Stimulated activated CD8-positive, alpha-beta memory T cell treated with anti-CD3 and anti-CD28 coated beads, Interleukin-15, amount 100 ng/mL, for 4 hours (primary cell): ENCODE data around the gene C4orf17.
"Not testable (repeated sequence)": the region's sequence is repeated elsewhere in the genome, so short reads cannot be mapped to it uniquely, and the experiment has no call there.

ENCODE experiments used
- DNase-seq, 2 donors: peaks; one replicate each; pipeline ENCODE4 v3.0.0-alpha.2; 2020; ENCODE audit warnings: low read depth in 2 of 2

C4orf17 gene

DNA sequence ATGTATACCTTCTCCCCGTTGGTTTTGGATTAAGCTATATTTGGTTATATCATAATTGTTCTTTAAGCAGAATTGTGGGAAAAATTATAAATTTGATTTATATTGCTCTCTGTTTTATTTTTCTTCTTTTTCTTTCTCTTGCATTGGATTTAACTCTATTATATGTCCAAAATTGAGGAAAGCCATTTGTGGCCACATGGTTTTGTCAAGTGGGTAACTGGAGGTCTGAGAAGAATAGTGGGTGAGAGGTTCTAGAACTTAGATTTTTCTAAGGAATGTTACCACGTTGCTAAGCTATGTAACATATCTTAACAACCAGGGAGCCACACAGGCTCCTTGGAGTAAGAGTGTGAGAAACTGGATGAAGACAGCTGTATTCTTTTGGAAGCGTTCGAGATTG is at the start of gene C4orf17:
TSS of gene C4orf17 (plus strand) at position 301 of the 400 bp plus-strand sequence. CDS start 2,061 bp downstream, outside the sequence.
- DNase-seq, result no peak

DNA sequence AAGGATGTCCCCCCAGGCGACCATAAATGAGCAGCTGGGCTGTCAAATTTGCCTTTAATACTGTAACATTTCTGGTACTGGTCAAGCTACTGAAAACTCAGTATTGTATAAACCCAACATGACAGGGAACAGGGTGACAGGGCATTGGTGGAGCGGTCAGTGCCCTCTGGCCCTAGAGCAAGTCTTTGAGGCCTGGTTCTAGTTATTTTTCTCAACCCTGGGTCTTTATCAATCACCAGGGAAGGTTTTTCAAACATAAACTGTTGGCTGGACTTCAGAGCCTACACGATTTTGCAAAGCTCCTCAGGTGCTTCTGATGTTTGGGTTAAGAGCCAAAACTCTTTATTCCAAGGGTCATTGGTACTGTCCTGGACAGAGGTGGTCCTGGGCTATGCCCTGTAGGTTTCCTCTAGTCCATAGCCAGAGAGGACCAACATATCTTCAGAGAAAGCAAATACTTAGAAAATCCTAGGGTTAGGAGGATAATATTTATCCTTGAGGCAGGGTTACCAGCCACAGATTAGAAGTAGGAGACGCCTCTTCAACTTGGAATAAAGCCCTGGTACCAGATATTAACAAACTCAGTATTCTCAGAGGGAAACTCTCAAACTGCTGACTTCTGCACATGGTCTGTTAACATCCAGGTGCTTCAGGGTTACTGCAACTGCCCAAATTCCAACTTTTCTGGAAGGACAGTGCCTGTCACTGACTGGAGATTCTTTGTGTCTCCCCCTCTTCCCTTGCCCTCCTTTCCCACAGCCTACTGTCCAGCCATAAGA is 49.0 kb upstream of the C4orf17 start:
- DNase-seq, result no peak

DNA sequence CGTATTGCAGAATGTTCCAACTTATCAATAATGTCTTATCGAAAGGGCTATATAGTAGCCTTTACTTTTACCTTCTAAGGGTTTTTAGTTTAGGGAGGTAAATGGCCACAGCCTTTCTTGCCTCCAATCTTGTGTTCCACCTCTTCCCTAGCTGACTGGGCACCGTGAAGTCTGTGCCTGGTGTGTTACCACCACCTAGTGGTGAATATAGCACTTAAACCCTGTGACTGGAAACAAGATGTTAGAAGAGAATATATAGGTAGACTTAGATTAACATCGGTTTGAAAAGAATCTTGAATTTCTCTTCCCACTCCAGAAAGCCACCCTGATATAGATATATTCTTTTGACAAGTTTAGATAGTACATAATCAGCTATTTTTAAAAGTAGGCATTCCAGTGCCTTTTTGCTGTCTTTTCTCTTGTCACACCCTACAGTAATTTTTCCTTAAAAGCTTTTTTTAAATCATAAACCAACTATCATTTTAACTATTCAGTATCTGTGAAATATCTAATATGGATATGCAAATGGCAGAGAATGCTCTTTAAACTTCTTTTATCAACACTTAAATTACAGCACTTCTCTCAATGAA is 47.9 kb upstream of the C4orf17 start:
- peak in 1 of 2 donors; percentile 10 for DNase-seq

DNA sequence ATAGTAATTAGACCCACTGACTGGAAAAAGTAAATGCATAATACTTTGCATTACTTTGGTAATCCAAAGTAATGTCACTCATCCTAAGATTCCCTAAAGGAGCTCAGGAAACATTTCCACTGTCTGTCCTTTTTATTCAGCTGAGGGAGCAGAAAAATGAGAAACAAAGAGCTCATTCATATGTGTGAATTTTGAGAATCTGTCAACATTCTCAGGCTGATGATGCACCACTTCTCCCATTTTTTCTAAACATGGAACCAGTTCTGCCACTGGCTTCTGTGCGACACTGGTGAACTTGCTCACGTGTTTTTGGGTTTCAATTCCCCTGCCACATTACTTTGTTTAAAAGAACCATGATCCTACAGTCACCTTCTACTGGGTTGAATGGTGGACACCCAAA is 47.3 kb upstream of the C4orf17 start:
- no peak for DNase-seq

- DNase-seq, result no peak
Measured at GRCh38 chr4:99467887-99468286, 42.9 kb upstream of the C4orf17 start.

- no peak for DNase-seq
Measured at GRCh38 chr4:99468889-99469288, 41.9 kb upstream of the C4orf17 start.

GRCh38 chr4:99471349-99471748 is 39.5 kb upstream of the C4orf17 start:
- DNase-seq, result no peak

GRCh38 chr4:99471896-99472295 is 38.9 kb upstream of the C4orf17 start:
- no peak for DNase-seq

DNA sequence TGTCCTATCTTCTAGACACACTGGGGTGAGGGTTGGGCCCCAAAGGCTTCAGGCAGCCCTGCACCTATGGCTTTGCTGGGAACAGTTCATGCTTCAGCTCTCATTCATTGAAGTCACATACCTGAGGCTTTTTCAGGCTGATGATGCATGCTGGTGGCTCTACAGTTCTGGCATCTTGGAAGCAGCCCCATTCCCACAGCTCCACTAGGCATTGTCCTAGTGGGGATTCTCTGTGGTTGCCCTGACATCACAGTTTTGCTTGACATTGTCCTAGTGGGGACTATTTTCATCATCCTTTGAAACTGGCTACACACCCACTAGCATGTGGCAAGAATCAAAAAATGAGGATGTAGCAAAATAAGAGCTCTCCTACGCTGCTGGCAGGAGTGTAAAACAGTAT is 37.7 kb upstream of the C4orf17 start:
- no peak for DNase-seq

- DNase-seq, result no peak
Measured at GRCh38 chr4:99483636-99484035, 27.2 kb upstream of the C4orf17 start.

GRCh38 chr4:99485212-99485611 is 25.6 kb upstream of the C4orf17 start:
- DNase-seq, result no peak

- not testable (repeated sequence) for DNase-seq
Measured at GRCh38 chr4:99486648-99487047, 24.2 kb upstream of the C4orf17 start.

GRCh38 chr4:99490286-99490685 is 20.5 kb upstream of the C4orf17 start:
- no peak for DNase-seq

- no peak for DNase-seq
Measured at GRCh38 chr4:99504804-99505502, 5.9 kb upstream of the C4orf17 start.

DNA sequence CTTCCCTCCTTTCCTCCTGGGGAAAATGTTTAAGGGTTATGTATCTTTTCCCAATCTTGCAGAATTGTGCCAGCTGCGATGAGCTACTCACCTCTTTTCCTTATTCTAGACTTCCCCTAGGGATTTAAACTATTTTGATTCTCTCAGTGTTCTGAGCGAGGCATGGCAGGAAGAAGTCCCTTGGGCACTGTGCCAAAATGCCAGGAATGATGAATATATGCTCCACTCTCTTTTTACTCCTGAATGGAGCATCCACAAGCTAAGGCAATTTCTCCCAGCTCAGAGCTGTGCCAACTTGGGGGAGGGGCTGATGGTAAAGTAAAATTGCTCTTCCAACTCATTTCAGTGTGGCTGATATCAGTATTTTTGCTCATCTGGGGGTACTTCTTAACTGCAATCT is 4.0 kb upstream of the C4orf17 start:
- no peak for DNase-seq

DNA sequence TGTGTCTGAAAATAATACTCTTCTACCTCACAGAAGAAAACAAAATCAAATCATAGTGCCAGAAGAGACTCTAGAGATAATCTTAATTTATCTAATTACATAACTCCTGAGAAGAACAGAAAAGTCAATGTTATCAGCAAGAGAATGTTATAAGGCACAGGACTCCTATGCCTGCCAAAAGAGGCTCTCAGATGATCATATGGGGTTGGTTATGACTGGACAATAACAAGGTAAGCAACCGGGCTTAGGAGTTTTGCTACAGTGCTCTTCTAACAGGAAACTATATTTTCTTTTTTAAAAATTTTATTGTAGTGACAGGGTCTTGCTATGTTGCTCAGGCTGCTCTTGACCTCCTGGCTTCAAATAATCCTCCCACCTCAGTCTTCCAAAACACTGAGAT is 3.5 kb upstream of the C4orf17 start:
- no peak for DNase-seq

GRCh38 chr4:99507762-99508161 is 3.1 kb upstream of the C4orf17 start:
- peak in 1 of 2 donors; percentile 2 for DNase-seq

GRCh38 chr4:99518601-99519295 is 7.9 kb downstream of the C4orf17 start:
- DNase-seq, result no peak

- no peak for DNase-seq
Measured at GRCh38 chr4:99529228-99529627, 18.4 kb downstream of the C4orf17 start.

DNA sequence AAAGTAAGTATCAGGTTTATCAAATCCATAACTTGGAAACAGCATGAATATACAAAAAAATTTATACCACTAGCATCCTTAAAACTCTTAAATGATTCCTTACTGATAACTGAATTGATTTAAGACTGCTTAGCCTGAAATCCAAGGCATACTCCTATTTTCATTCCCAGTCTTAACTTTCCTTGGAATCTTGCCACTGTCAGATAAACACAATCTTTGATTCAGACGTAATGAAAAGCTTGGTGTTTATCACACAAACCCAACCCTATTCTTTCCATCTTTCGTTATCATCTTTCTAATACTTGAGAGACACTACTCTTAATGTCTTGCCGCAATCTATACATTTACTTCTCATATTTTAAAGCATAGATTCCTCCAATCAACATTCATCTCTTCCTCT is 19.1 kb downstream of the C4orf17 start:
- no peak for DNase-seq

DNA sequence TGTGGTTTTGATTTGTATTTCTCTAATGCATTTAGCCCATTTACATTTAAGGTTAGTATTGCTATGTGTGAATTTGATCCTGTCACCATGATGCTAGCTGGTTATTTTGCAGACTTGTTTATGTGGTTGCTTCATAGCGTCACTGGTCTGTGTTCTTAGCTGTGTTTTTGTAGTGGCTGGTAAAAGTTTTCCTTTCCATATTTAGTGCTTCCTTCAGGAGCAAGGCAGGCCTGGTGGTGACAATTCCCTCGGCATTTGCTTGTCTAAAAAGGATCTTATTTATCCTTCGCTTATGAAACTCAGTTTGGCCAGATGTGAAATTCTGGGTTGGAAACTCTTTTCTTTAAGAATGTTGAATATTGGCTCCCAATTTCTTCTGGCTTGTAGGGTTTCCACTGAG is 23.9 kb downstream of the C4orf17 start:
- not testable (repeated sequence) for DNase-seq

DNA sequence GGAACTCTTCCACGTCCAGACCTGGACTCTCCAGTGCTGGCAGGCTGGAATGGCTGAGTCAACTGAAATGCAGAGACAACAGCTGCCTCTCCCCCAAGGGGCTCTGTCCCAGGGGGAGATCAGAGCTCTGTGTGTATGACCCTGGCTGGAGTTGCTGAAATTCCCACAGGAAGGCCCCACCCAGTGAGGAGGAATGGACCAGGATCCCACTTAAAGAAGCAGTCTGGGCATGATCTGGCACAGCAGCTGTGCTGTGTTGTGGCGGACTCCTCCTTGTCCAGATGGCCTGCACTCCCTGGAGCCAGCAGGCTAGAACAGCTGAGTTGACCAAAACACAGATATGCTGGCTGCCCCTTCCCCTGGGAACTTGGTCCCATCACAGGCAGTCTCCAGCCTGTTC is 25.4 kb downstream of the C4orf17 start:
- no peak for DNase-seq
